Thyroid gland (tissue), 4 donors: ENCODE data around the gene AAGAB. TPM values are rescaled to one million over a fixed set of nuclear protein-coding genes. Genes with fewer than 3 reads are reported as not detected.

ENCODE experiments used
- DNase-seq, 2 donors: peaks; one replicate each; pipeline ENCODE4 v3.0.0-alpha.2; 2019
- H3K27ac ChIP-seq, 3 donors: fragments of 200-600 bp; sonication (generic); 1 replicate in 2 of 3; 2 replicates in 1 of 3; pipeline ENCODE4 v1.5.1; 2016 to 2019; ENCODE audit warnings: mild to moderate bottlenecking in 1 of 3, moderate library complexity in 1 of 3
- H3K27me3 ChIP-seq: fragments of 200-600 bp; sonication (generic); one replicate; pipeline ENCODE4 v1.5.1; 2019
- H3K36me3 ChIP-seq, 2 donors: fragments of 200-600 bp; sonication (generic); one replicate each; pipeline ENCODE4 v1.5.1; 2016 to 2019
- H3K4me1 ChIP-seq, 2 donors: fragments of 200-600 bp; sonication (generic); one replicate each; pipeline ENCODE4 v1.5.1; 2017 to 2019
- H3K4me3 ChIP-seq, 3 donors: fragments of 200-600 bp; sonication (generic); replicated peaks in 1 of 3; 1 replicate in 2 of 3; 2 replicates in 1 of 3; pipeline ENCODE4 v1.5.1; 2016; ENCODE audit warnings: mild to moderate bottlenecking in 1 of 3
- H3K9me3 ChIP-seq: fragments of 200-600 bp; sonication (generic); one replicate; pipeline ENCODE4 v1.5.1; 2017
- CTCF ChIP-seq, 6 experiments: fragments of 200-600 bp in 3 of 6; fragments of 450-650 bp in 3 of 6; sonication (generic) in 3 of 6; IDR thresholded peaks; one replicate each; pipeline ENCODE4 v1.5.1; 2016 to 2019; ENCODE audit warnings: antibody characterized with exemption in 6 of 6, mild to moderate bottlenecking in 2 of 6, inconsistent platforms in 1 of 6, moderate library complexity in 1 of 6
- POLR2A ChIP-seq, 2 donors: fragments of 450-650 bp; IDR thresholded peaks; one replicate each; pipeline ENCODE4 v1.6.1; 2017; ENCODE audit warnings: antibody characterized with exemption in 2 of 2, mild to moderate bottlenecking in 2 of 2, moderate library complexity in 1 of 2
- WGBS, 2 donors: methylation state at CpG; one replicate each; pipeline ENCODE4 v1.1.5; 2017; 5-methylcytosine and 5-hydroxymethylcytosine counted together
- intact Hi-C: fragments of 100-400 bp; cut with DNase I; formaldehyde crosslinking; loops from one replicate; pipeline ENCODE4 v1.15.1; 2023
- total RNA-seq, 4 donors: library from RNA; depleted of rRNA; stranded (reverse); fragments of >200 nt; gene quantifications; one replicate each; pipeline ENCODE4 v1.2.3, GENCODE V29; 2016

Gene AAGAB
- total RNA-seq, 4 donors from 2014 or later, result 53.7 to 61.9 (median 54.6) TPM

DNA sequence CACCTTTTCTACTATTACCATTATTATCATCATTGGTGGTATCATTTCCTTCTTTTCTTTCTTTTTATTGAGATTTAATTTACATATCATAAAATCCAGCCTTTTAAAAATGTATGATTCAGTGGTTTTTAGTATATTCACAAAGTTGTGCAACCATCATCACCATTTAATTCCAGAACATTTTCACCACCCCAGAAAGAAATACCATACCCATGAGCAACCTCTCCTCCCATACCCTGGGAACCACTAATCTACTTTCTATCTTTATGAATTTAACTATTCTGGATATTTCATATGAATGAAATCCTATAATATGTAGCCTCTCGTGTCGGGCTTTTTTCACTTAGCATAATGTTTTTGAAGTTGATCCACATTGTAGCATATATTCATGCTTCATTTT is 29.1 kb downstream of the AAGAB start:
- Histone ChIP-seq H3K27me3 (no peaks in the 10 kb centered on the region), H3K36me3 (peaks cover 0 to 9% of the 10 kb centered on the region in 2 donors), H3K4me1 (peaks cover 20 to 24% of the 10 kb centered on the region in 2 donors), H3K4me3 (no peak overlapping the region), H3K9me3 (no peaks in the 10 kb centered on the region), H3K27ac (no peak overlapping the region)
- intact Hi-C loops, result no loop called here
- no peak for TF ChIP-seq CTCF (IDR thresholded peaks at IDR 0.05)
- no peak for TF ChIP-seq POLR2A (IDR thresholded peaks at IDR 0.05)
- DNase-seq, result no peak
- WGBS, 2 donors, result 97 to 100% methylated on average over 2 of the region's 2 CpGs

- intact Hi-C loops, result no loop called here
- DNase-seq, result no peak
- TF ChIP-seq POLR2A (IDR thresholded peaks at IDR 0.05), result no peak
- no peak for TF ChIP-seq CTCF (IDR thresholded peaks at IDR 0.05)
- H3K4me1 ChIP-seq, result peaks cover 20 to 24% of the 10 kb centered on the region in 2 donors
- no peak overlapping the region for H3K27ac ChIP-seq
- 95 to 98% methylated on average over 3 of the region's 3 CpGs for WGBS, 2 donors
- no peaks in the 10 kb centered on the region for H3K27me3 ChIP-seq
- no peaks in the 10 kb centered on the region for H3K9me3 ChIP-seq
- H3K4me3 ChIP-seq, result no peak overlapping the region
- peaks cover 0 to 5% of the 10 kb centered on the region in 2 donors for H3K36me3 ChIP-seq
These were observed 29.6 kb downstream of the AAGAB start for GRCh38 chr15:67224889-67225288.

- Histone ChIP-seq H3K27ac (no peak overlapping the region), H3K4me1 (peaks cover 8 to 13% of the 10 kb centered on the region in 2 donors), H3K9me3 (no peaks in the 10 kb centered on the region), H3K4me3 (no peak overlapping the region), H3K36me3 (no peaks in the 10 kb centered on the region), H3K27me3 (no peaks in the 10 kb centered on the region)
- no peak for DNase-seq
- intact Hi-C loops, result no loop called here
- 96 to 97% methylated on average over 2 of the region's 2 CpGs for WGBS, 2 donors
- TF ChIP-seq POLR2A (IDR thresholded peaks at IDR 0.05) (no peak), CTCF (IDR thresholded peaks at IDR 0.05) (no peak)
These were observed 35.2 kb downstream of the AAGAB start for GRCh38 chr15:67219288-67219687.

DNA sequence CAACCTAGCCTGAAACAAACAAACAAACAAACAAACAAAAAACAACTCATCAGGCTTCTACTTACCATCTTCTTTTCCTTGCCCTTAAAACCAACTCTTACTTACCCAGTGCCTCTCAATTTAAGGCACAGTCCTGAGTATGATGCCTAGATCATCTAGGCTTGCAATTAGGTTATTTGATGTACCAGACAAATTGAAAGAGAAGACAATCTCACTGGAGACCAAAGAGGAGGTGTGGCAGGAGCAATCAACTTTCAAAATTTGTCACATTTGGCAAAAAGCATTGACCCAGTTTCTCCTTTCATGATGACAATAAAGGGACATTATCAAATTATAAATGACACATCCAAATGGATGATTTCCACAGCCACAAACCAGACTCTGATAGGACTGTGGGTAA is 36.0 kb downstream of the AAGAB start:
- no peaks in the 10 kb centered on the region for H3K9me3 ChIP-seq
- no peak for DNase-seq
- intact Hi-C loops, result no loop called here
- no peak overlapping the region for H3K4me3 ChIP-seq
- TF ChIP-seq CTCF (IDR thresholded peaks at IDR 0.05), result no peak
- no peak for TF ChIP-seq POLR2A (IDR thresholded peaks at IDR 0.05)
- H3K27me3 ChIP-seq, result no peaks in the 10 kb centered on the region
- H3K4me1 ChIP-seq, result peaks cover 8 to 13% of the 10 kb centered on the region in 2 donors
- H3K27ac ChIP-seq, result no peak overlapping the region
- H3K36me3 ChIP-seq, result no peaks in the 10 kb centered on the region

GRCh38 chr15:67216859-67217258 is 37.6 kb downstream of the AAGAB start:
- H3K36me3 ChIP-seq, result no peaks in the 10 kb centered on the region
- no peaks in the 10 kb centered on the region for H3K9me3 ChIP-seq
- H3K4me1 ChIP-seq, result peaks cover 0 to 4% of the 10 kb centered on the region in 2 donors
- no peak overlapping the region for H3K4me3 ChIP-seq
- no peaks in the 10 kb centered on the region for H3K27me3 ChIP-seq
- no peak for DNase-seq
- H3K27ac ChIP-seq, result no peak overlapping the region
- intact Hi-C loops, result no loop called here
- no peak for TF ChIP-seq CTCF (IDR thresholded peaks at IDR 0.05)
- TF ChIP-seq POLR2A (IDR thresholded peaks at IDR 0.05), result no peak
